Fibroblast of lung (primary cell): ENCODE measurements around the gene ABCG4. TPM values are rescaled to one million over a fixed set of nuclear protein-coding genes. Genes with fewer than 3 reads are reported as not detected.

Experiments
- DNase-seq, 2 donors: peaks; one replicate each; pipeline versions ENCODE4 v3.0.0 to v3.0.0-alpha.2; 2010; ENCODE audit warnings: low read depth in 2 of 2
- H2AFZ ChIP-seq: 2 replicates; pipeline ENCODE4 v1.5.1; 2012; ENCODE audit warnings: low read length, control low read depth, inconsistent platforms
- H3K27ac ChIP-seq: 2 replicates; pipeline ENCODE4 v1.5.1; 2011; ENCODE audit warnings: low read length, control low read depth; ENCODE audit not compliant: insufficient read depth
- H3K27me3 ChIP-seq: 2 replicates; pipeline ENCODE4 v1.5.1; 2011; ENCODE audit warnings: mild to moderate bottlenecking, low read length; ENCODE audit not compliant: control insufficient read depth, insufficient read depth
- H3K36me3 ChIP-seq: 2 replicates; pipeline ENCODE4 v1.5.1; 2011; ENCODE audit warnings: low read length; ENCODE audit not compliant: control insufficient read depth, insufficient read depth
- H3K4me1 ChIP-seq: 2 replicates; pipeline ENCODE4 v1.5.1; 2011; ENCODE audit warnings: low read length; ENCODE audit not compliant: control insufficient read depth, insufficient read depth; ENCODE audit errors: extremely low read depth
- H3K4me2 ChIP-seq: 2 replicates; pipeline ENCODE4 v1.5.1; 2011; ENCODE audit warnings: low read length, control low read depth; ENCODE audit not compliant: insufficient read depth; ENCODE audit errors: extremely low read depth
- H3K4me3 ChIP-seq, 4 experiments: fragments of 200-600 bp in 1 of 4; sonication (generic) in 1 of 4; replicated peaks in 1 of 4; 2 replicates each; pipeline ENCODE4 v1.5.1; 2011 to 2016; ENCODE audit warnings: low read length in 4 of 4, low read depth in 3 of 4, mild to moderate bottlenecking in 3 of 4, control low read depth in 2 of 4, inconsistent platforms in 1 of 4, mixed read lengths in 1 of 4; ENCODE audit not compliant: insufficient read depth in 1 of 4; ENCODE audit errors: control extremely low read depth in 1 of 4
- H3K79me2 ChIP-seq: 2 replicates; pipeline ENCODE4 v1.5.1; 2012; ENCODE audit warnings: mild to moderate bottlenecking, low read length, inconsistent platforms; ENCODE audit not compliant: control insufficient read depth, insufficient read depth
- H3K9ac ChIP-seq: 2 replicates; pipeline ENCODE4 v1.5.1; 2011; ENCODE audit warnings: mild to moderate bottlenecking, low read length, control low read depth; ENCODE audit not compliant: insufficient read depth
- H3K9me3 ChIP-seq: 2 replicates; pipeline ENCODE4 v1.5.1; 2012; ENCODE audit warnings: low read depth, low read length; ENCODE audit not compliant: control insufficient read depth, insufficient read depth
- H4K20me1 ChIP-seq: 2 replicates; pipeline ENCODE4 v1.5.1; 2011; ENCODE audit warnings: low read length; ENCODE audit not compliant: control insufficient read depth, insufficient read depth; ENCODE audit errors: extremely low read depth
- EZH2 ChIP-seq: IDR thresholded peaks from 2 replicates; pipeline ENCODE4 v1.5.1; 2012; ENCODE audit warnings: low read length, control low read depth, mild to moderate bottlenecking; ENCODE audit errors: missing control alignments
- polyA plus RNA-seq, 2 donors: library from polyadenylated mRNA; depleted of rRNA in 1 of 2; stranded (reverse) in 1 of 2; unstranded in 1 of 2; fragments of >200 nt; gene quantifications; 2 replicates each; pipeline ENCODE4 v1.2.1, GENCODE V29; 2011 to 2012; ENCODE audit warnings: missing spikeins in 1 of 2
- total RNA-seq: library from RNA; depleted of rRNA; stranded (reverse); fragments of >200 nt; gene quantifications from 2 replicates; pipeline ENCODE4 v1.2.1, GENCODE V29; 2014
- TF ChIP-seq, protein P1 (sequence below), 2 donors: IDR thresholded peaks in 1 of 2; conservative IDR thresholded peaks in 1 of 2; 1 replicate in 1 of 2; 2 replicates in 1 of 2; pipeline ENCODE4 v1.5.1; 2011 to 2012; ENCODE audit warnings: low read length in 2 of 2, control low read depth in 1 of 2, inconsistent platforms in 1 of 2, low read depth in 1 of 2, mild to moderate bottlenecking in 1 of 2

Gene ABCG4
- total and polyA plus RNA-seq, 2 donors (not counting 1 experiment from before 2014, with no cell fraction given) = 0.12 to 0.17 TPM

DNA sequence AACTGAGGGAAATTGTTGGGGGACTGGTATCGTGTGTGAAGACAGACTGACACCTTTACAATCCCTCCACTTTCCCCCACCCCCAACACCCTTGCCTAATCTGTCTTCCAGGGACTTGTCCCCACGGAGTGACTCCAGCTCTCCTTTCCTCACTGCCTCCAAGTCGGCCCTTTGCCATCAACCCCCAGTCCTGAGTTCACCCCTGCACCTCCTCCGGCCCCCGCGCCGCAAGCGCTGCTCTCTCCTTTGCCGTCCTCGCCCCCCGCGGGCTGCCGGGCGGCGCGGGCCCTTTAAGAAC is 183 bp upstream of the ABCG4 start:
- Histone ChIP-seq H3K27ac (no peak overlapping the region), H3K27me3 (peaks cover 29% of the 10 kb centered on the region), H3K79me2 (no peaks in the 10 kb centered on the region), H3K9ac (no peak overlapping the region), H3K4me3 (peak overlapping the region; percentile 47 to 61 (median 54)), H3K36me3 (no peaks in the 10 kb centered on the region), H3K9me3 (no peaks in the 10 kb centered on the region), H2AFZ (peak overlapping the region; percentile 67), H3K4me2 (peak overlapping the region; percentile 39), H4K20me1 (no peaks in the 10 kb centered on the region), H3K4me1 (peaks cover 2% of the 10 kb centered on the region)
- no peak for DNase-seq
- TF ChIP-seq EZH2 = no peak
- TF ChIP-seq, protein P1, sequence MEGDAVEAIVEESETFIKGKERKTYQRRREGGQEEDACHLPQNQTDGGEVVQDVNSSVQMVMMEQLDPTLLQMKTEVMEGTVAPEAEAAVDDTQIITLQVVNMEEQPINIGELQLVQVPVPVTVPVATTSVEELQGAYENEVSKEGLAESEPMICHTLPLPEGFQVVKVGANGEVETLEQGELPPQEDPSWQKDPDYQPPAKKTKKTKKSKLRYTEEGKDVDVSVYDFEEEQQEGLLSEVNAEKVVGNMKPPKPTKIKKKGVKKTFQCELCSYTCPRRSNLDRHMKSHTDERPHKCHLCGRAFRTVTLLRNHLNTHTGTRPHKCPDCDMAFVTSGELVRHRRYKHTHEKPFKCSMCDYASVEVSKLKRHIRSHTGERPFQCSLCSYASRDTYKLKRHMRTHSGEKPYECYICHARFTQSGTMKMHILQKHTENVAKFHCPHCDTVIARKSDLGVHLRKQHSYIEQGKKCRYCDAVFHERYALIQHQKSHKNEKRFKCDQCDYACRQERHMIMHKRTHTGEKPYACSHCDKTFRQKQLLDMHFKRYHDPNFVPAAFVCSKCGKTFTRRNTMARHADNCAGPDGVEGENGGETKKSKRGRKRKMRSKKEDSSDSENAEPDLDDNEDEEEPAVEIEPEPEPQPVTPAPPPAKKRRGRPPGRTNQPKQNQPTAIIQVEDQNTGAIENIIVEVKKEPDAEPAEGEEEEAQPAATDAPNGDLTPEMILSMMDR (conservative IDR thresholded peaks at IDR 0.05 in 1 of 2, IDR thresholded peaks at IDR 0.05 in 1 of 2; ENCODE audit: low read depth in 1 of 2, low read length in 2 of 2) = no peak

DNA sequence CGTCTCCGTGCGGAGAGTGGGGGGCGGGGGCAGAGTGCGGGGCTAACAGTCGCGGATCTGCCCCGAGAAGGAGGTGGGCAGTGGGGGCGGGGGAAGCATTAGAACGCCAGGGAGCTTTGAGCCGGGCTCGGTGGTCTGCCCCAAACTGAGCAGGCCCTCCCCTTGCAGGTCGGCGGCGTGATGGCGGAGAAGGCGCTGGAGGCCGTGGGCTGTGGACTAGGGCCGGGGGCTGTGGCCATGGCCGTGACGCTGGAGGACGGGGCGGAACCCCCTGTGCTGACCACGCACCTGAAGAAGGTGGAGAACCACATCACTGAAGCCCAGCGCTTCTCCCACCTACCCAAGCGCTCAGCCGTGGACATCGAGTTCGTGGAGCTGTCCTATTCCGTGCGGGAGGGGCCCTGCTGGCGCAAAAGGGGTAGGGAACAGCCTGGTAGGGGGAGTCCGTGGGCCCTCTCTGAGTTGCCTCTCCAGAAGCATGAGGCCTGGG is 979 bp downstream of the ABCG4 start:
- Histone ChIP-seq H2AFZ (no peak overlapping the region), H3K4me1 (no peaks in the 10 kb centered on the region), H3K27me3 (peaks cover 29% of the 10 kb centered on the region), H3K9ac (no peak overlapping the region), H3K4me2 (no peak overlapping the region), H3K36me3 (no peaks in the 10 kb centered on the region), H4K20me1 (no peaks in the 10 kb centered on the region), H3K4me3 (peak overlapping the region in 1 of 4 experiments; percentile 21), H3K27ac (no peak overlapping the region), H3K79me2 (no peaks in the 10 kb centered on the region), H3K9me3 (no peaks in the 10 kb centered on the region)
- no peak for DNase-seq
- TF ChIP-seq, protein P1 (conservative IDR thresholded peaks at IDR 0.05 in 1 of 2, IDR thresholded peaks at IDR 0.05 in 1 of 2; ENCODE audit: low read depth in 1 of 2, low read length in 2 of 2) = no peak
- no peak for TF ChIP-seq EZH2

DNA sequence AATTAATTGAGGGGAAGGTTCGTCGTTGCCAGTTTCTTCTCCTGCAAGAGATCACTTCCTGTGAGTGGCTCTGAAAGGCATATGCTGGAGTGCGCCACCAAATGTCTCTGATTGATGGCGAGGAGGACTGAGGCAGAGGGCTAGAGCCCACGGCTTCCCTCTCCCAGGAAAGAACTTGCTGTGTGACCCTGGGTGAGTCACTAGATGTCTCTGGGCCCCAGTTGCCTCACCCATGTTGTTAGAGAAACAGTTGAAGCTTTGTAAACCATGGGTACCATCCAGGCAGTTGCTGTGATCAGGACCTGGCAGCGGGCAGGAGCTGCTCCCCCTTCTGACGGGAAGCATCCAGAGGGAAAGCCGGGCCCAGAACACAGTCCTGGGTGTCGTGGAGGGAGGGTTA is 3.2 kb downstream of the ABCG4 start:
- no peaks in the 10 kb centered on the region for H3K36me3 ChIP-seq
- H3K4me2 ChIP-seq = no peak overlapping the region
- H3K27ac ChIP-seq = no peak overlapping the region
- no peaks in the 10 kb centered on the region for H3K9me3 ChIP-seq
- H3K9ac ChIP-seq = no peak overlapping the region
- H2AFZ ChIP-seq = no peak overlapping the region
- no peaks in the 10 kb centered on the region for H3K4me1 ChIP-seq
- H3K27me3 ChIP-seq = peaks cover 29% of the 10 kb centered on the region
- no peaks in the 10 kb centered on the region for H4K20me1 ChIP-seq
- DNase-seq = no peak
- no peaks in the 10 kb centered on the region for H3K79me2 ChIP-seq
- TF ChIP-seq EZH2 = no peak
- TF ChIP-seq, protein P1 (conservative IDR thresholded peaks at IDR 0.05 in 1 of 2, IDR thresholded peaks at IDR 0.05 in 1 of 2; ENCODE audit: low read depth in 1 of 2, low read length in 2 of 2) = no peak
- no peak overlapping the region for H3K4me3 ChIP-seq
